GM18505 (cell line): ENCODE data around the gene LOXHD1.

Source experiments
- ATAC-seq: cut with Tn5 transposase; IDR thresholded peaks from one replicate; pipeline ENCODE4 v1.9.1; 2021; ENCODE audit not compliant: unreplicated experiment
- POLR2A ChIP-seq: IDR thresholded peaks from 4 replicates; pipeline ENCODE4 v1.6.1; 2011; ENCODE audit warnings: borderline replicate concordance; ENCODE audit not compliant: insufficient read depth, insufficient read length; ENCODE audit errors: extremely low read depth

LOXHD1 gene, protein sequence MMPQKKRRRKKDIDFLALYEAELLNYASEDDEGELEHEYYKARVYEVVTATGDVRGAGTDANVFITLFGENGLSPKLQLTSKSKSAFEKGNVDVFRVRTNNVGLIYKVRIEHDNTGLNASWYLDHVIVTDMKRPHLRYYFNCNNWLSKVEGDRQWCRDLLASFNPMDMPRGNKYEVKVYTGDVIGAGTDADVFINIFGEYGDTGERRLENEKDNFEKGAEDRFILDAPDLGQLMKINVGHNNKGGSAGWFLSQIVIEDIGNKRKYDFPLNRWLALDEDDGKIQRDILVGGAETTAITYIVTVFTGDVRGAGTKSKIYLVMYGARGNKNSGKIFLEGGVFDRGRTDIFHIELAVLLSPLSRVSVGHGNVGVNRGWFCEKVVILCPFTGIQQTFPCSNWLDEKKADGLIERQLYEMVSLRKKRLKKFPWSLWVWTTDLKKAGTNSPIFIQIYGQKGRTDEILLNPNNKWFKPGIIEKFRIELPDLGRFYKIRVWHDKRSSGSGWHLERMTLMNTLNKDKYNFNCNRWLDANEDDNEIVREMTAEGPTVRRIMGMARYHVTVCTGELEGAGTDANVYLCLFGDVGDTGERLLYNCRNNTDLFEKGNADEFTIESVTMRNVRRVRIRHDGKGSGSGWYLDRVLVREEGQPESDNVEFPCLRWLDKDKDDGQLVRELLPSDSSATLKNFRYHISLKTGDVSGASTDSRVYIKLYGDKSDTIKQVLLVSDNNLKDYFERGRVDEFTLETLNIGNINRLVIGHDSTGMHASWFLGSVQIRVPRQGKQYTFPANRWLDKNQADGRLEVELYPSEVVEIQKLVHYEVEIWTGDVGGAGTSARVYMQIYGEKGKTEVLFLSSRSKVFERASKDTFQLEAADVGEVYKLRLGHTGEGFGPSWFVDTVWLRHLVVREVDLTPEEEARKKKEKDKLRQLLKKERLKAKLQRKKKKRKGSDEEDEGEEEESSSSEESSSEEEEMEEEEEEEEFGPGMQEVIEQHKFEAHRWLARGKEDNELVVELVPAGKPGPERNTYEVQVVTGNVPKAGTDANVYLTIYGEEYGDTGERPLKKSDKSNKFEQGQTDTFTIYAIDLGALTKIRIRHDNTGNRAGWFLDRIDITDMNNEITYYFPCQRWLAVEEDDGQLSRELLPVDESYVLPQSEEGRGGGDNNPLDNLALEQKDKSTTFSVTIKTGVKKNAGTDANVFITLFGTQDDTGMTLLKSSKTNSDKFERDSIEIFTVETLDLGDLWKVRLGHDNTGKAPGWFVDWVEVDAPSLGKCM (N-terminal part only)

DNA sequence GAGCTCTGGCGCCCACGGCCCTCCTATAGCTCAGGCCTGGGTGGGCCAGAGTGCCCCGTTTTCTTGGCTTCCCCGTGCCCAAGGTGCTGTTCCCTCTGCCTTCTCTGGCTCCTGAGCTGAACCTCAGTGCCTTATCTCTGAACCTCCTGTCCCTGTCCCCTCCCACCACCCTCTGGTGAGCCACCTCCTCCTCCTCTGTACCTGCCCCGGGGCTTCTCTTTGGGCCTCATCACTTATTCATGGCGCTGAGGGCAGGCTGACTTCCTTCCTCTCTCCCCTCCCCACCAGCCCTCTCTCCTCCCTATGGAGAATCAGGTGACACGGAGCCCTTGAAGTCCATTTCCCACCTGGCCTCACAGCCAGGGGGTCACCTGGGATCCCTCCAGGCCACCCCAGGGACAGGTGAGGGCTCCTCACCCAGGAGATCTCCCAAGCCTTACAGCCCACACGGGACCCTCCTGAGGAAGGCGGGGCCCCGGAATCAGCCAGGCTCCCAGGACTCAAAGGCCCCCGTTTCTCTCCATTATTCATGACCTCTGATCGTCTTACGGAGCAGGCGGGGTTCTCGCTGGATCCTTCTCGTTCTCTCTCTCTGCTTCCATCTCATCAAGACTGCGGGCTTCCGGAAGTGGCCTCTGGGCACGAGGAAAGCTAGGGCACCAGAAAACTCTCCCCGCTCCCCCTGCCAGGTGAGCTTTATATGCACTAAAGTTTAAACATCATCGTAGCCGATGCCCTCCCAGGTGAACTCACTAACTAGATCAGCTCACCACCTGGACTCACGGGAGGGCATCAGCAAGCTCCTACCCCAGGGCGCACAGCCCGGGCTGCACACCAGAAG lies at the start of gene LOXHD1:
Gene LOXHD1 (minus strand): TSS at position 106 of the 841 bp plus-strand sequence. CDS start 187 bp downstream, outside the sequence.
- no peak for ATAC-seq
- no peak for TF ChIP-seq POLR2A

DNA sequence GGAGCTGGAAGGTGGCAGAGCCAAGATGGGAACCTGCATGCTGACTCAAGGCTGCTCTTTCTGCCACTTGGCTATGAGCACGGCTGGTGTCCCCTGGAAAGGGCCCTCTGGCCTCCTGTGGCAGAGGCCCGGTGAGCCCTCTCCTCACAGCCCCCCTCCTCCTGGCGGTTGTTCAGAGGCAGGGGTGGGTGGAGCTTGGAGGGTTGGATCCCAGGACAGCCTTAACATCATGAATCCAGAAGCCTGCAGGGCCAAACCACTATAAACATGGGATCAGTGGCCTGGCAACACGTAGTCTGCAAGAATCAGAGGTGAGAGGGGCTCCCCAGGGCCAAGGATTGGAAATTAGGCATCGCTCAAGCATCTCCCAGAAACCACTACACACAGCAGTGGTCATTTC lies 48.5 kb upstream of the LOXHD1 start:
- no peak for ATAC-seq
- TF ChIP-seq POLR2A: no peak

GRCh38 chr18:46704816-46705215 lies 47.8 kb upstream of the LOXHD1 start:
- no peak for TF ChIP-seq POLR2A
- ATAC-seq: no peak

DNA sequence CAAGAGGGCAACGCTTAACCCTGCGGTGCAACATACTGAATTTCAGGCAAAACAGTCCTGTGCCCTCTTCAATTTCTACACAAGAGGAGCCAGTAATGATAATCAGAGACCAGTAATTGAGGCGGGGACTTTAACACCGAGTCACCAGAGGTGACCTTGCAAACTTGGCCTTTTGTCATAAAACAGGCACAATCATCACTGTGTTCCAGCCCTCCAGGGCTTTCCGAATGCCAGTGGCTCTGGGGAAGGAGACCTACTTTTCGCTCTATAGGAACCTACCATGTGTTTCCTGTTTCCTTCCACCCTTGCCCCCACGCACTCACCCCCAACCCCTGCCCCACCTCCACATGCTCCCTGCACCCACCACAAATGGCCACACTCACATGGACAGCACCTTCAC lies 47.2 kb upstream of the LOXHD1 start:
- ATAC-seq: no peak
- no peak for TF ChIP-seq POLR2A

- no peak for TF ChIP-seq POLR2A
- ATAC-seq: no peak
Observed at GRCh38 chr18:46702471-46702870, 45.5 kb upstream of the LOXHD1 start.

DNA sequence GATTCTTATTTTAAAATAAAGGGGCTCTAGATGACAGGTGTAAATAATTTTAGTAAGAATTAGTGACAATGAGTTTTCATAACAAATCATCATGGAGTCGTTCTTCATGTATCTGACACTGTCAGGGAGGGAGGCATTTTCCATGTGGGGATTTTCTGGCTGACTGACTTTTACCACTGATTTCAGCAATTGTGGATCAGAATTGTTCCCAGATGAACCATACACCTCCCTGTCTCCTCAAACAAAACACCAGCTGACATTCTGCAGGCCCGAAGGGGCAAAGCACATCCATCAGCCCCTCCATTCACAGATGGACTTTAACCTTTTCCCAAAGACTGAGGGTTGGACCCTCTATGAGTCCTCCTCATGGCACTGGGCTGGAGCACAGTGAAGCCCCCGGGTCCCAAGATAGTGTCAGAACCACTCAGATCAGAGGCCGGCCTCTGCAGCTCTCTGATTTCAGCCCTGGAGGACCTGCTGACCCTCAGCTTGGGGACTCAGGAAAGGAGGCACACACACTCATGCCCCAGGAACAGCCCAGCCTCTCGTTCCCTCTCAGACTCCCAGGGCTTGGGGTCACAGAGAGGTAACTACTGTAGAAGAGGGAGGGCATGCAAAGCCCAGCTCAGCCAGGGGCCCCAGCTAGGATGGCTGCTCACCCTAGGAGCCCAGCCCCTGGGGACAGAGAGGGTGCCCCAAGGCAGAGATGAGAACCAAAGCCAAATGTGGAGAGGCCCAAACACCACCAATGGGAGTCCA lies 43.2 kb upstream of the LOXHD1 start:
- no peak for TF ChIP-seq POLR2A
- no peak for ATAC-seq

DNA sequence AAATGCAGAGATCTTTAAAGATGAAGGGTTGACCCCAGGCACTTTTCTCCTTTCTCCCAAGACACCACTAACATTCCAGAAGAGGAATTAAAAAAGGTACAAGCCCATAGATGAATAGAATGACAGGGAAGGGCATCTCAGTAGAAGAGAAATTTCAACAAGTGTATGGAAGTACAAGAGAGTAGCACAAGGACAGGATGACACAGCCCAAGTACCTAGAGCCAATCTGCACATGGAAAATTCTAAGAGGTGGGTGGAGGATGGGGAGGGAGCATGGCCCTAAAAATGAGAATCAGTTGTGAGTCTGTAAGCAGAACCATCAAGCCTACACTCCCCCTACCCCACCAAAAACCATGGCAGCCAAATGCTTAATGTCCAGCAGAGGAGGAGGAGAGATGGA lies 39.7 kb upstream of the LOXHD1 start:
- ATAC-seq: no peak
- TF ChIP-seq POLR2A: no peak

- no peak for TF ChIP-seq POLR2A
- ATAC-seq: no peak
Observed at GRCh38 chr18:46696268-46696667, 39.2 kb upstream of the LOXHD1 start.

- no peak for TF ChIP-seq POLR2A
- no peak for ATAC-seq
Observed at GRCh38 chr18:46693996-46694395, 37.0 kb upstream of the LOXHD1 start.

GRCh38 chr18:46688853-46689525 lies 32.0 kb upstream of the LOXHD1 start:
- ATAC-seq: no peak
- no peak for TF ChIP-seq POLR2A

- TF ChIP-seq POLR2A: no peak
Observed at GRCh38 chr18:46686186-46686585, 29.2 kb upstream of the LOXHD1 start.

More at GRCh38 chr18:46686186-46686585, 29.2 kb upstream of the LOXHD1 start:
- ATAC-seq: no peak
